ENCODE measurements around the gene FBXW8.
A peak's percentile ranks its signal among the peaks of the same experiment; 100 is the strongest.

Gene FBXW8

DNA sequence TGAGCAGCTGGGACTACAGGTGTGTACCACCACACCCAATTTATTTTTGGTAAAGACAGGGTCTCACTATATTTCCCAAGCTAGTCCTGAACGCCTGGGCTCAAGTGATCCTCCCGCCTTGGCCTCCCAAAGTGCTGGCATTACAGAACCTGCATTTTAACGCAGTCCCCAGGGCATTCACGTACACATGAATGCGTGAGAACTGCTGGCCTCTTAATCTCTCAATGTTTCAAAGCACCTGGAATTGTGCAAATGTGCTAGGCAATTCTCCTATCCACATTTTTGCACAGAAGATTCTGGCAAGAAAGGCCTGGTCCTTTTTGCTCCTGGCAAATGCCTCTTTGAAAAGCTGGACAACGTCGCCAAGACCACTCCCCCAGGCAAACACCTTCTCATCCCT is 153.3 kb downstream of the FBXW8 start:
- H3K4me3 ChIP-seq (ENCODE audit: low read depth, low read length), result no peak overlapping the region
- TF ChIP-seq, protein P1, sequence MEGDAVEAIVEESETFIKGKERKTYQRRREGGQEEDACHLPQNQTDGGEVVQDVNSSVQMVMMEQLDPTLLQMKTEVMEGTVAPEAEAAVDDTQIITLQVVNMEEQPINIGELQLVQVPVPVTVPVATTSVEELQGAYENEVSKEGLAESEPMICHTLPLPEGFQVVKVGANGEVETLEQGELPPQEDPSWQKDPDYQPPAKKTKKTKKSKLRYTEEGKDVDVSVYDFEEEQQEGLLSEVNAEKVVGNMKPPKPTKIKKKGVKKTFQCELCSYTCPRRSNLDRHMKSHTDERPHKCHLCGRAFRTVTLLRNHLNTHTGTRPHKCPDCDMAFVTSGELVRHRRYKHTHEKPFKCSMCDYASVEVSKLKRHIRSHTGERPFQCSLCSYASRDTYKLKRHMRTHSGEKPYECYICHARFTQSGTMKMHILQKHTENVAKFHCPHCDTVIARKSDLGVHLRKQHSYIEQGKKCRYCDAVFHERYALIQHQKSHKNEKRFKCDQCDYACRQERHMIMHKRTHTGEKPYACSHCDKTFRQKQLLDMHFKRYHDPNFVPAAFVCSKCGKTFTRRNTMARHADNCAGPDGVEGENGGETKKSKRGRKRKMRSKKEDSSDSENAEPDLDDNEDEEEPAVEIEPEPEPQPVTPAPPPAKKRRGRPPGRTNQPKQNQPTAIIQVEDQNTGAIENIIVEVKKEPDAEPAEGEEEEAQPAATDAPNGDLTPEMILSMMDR (IDR thresholded peaks at IDR 0.05; ENCODE audit: control insufficient read depth, extremely low read depth, insufficient read depth), result no peak
- no peak for DNase-seq (ENCODE audit: low read depth)

DNA sequence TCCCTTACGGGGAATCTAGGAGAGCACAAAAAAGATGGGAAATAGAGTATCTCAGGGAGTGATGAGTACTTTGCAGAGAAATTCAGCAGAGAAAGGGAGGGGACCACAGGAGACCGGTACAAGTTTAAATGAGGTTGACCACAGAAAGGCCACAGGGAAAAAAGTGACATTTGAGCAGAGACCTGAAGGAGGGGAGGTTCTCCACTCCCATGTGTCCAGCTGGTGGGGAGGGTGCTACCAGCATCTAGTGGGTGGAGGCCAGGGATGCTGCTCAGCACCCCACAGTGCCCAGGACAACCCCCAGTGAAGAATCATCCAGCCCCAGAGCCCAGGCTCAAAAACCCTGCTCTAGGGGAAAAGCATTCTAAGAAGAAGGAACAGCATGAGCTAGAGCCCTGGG is 153.8 kb downstream of the FBXW8 start:
- H3K4me3 ChIP-seq (ENCODE audit: low read depth, low read length), result no peak overlapping the region
- no peak for DNase-seq (ENCODE audit: low read depth)
- TF ChIP-seq, protein P1 (IDR thresholded peaks at IDR 0.05; ENCODE audit: control insufficient read depth, extremely low read depth, insufficient read depth), result no peak

DNA sequence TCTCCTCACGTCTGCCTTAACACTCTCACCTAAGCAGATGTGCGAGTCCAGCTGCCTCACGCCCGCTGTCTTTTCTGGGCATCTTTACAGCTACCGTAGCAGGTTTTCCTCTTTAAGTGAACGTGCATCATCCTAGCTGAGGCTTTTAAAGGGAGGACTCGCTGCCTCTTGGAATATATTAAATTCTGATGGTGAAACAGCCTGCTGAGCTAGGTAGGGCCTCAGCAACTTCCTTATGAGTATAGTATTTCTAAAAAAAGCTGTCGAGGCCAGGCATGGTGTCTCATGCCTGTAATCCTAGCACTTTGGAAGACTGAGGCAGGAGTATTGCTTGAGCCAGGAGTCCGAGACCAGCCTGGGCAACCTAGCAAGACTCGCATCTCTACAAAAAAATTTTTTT is 156.3 kb downstream of the FBXW8 start:
- no peak overlapping the region for H3K4me3 ChIP-seq (ENCODE audit: low read depth, low read length)
- peak; percentile 51 for DNase-seq (ENCODE audit: low read depth)
- TF ChIP-seq, protein P1 (IDR thresholded peaks at IDR 0.05; ENCODE audit: control insufficient read depth, extremely low read depth, insufficient read depth), result no peak

DNA sequence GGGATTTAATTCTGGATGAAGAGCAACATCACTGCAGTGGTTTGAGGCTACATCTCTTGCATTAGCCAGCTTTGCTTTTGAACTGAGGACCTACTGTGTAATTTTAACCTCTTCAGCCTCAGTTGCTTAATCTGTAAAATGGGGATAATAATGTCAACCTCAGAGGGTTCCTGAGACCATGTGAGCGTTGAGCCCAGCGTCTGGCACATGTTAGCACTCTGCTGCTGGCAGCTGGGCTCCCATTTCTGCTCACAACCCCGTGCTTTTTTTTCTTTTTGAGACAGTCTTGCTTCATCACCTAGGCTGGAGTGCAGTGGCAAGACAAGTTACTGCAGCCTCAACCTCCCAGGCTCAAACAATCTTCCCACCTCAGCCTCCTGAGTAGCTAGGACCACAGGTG is 156.9 kb downstream of the FBXW8 start:
- DNase-seq (ENCODE audit: low read depth), result no peak
- H3K4me3 ChIP-seq (ENCODE audit: low read depth, low read length), result no peak overlapping the region
- TF ChIP-seq, protein P1 (IDR thresholded peaks at IDR 0.05; ENCODE audit: control insufficient read depth, extremely low read depth, insufficient read depth), result no peak

DNA sequence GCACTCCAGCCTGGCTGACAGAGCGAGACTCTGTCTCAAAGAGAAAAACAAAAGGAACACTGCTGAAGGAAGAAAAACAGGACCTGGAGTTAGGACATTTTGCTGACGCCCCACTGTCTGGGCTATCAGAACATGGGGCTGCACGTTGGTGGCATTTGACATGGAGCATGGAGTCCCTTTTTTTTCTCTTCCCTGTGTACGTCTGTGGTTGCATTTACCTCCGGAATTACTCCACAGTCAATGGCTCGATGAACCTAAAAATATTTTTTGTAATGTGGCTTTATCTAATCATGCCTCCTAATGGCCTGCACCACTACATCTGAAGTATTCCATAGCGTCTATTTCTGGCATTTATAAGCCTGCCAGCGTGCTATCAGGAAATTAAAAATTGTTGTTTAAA is 157.7 kb downstream of the FBXW8 start:
- DNase-seq (ENCODE audit: low read depth), result no peak
- TF ChIP-seq, protein P1 (IDR thresholded peaks at IDR 0.05; ENCODE audit: control insufficient read depth, extremely low read depth, insufficient read depth), result no peak
- no peak overlapping the region for H3K4me3 ChIP-seq (ENCODE audit: low read depth, low read length)

DNA sequence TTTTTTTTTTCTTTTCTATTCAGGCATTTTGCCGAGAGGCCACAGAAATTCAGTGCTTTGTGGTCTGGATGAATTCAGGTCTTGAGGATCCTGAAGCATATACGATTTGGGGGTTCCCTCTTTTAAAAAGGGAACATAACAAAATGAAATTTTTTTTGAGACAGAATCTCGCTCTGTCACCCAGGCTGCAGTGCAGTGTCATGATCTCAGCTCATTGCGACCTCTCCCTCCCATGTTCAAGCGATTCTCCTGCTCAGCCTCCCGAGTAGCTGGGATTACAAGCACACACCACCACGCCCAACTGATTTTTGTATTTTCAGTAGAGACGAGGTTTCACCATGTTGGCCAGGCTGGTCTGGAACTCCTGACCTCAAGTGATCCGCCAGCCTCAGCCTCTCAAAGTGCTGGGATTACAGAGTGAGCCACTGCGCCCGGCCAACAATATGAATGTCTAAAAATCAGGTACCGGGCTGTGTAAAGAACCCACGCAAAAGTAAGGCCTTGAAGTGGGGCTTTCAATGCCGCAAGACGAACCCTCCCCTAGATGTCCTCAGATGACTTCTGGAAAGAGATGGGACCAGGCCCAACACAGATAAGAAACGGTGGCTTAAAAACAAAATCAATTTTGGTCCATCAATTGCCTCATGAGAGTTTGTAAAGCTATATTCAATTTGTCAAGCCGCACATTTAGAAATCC is 158.5 kb downstream of the FBXW8 start:
- no peak for DNase-seq (ENCODE audit: low read depth)
- TF ChIP-seq, protein P1 (IDR thresholded peaks at IDR 0.05; ENCODE audit: control insufficient read depth, extremely low read depth, insufficient read depth), result no peak
- H3K4me3 ChIP-seq (ENCODE audit: low read depth, low read length), result no peak overlapping the region
